ENCODE results near the gene CLEC4F.

DNA sequence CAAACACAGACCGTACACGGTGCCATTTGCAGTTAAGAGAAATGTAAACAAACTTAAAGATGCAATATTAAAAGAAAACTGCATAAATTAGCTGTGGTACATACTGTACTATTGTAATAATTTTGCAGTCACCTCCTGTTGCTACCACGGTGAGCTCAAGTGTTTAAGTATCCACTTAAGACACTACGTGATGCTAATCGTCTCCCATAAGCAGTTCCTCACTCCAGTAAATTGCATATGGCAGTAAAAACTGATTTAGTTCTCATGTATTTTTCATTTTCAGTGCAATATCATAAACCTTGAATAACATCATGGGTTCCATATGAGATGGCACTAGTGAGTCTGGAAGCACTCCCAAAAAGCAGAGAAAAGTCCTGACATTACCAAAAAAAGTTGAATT, 14.4 kb downstream of the CLEC4F start:
- TF ChIP-seq CTCF (IDR thresholded peaks at IDR 0.05; ENCODE audit: low read depth, low read length, missing input control), result no peak
- no peak for TF ChIP-seq ZBTB33 (IDR thresholded peaks at IDR 0.05)
- TF ChIP-seq, protein P1, sequence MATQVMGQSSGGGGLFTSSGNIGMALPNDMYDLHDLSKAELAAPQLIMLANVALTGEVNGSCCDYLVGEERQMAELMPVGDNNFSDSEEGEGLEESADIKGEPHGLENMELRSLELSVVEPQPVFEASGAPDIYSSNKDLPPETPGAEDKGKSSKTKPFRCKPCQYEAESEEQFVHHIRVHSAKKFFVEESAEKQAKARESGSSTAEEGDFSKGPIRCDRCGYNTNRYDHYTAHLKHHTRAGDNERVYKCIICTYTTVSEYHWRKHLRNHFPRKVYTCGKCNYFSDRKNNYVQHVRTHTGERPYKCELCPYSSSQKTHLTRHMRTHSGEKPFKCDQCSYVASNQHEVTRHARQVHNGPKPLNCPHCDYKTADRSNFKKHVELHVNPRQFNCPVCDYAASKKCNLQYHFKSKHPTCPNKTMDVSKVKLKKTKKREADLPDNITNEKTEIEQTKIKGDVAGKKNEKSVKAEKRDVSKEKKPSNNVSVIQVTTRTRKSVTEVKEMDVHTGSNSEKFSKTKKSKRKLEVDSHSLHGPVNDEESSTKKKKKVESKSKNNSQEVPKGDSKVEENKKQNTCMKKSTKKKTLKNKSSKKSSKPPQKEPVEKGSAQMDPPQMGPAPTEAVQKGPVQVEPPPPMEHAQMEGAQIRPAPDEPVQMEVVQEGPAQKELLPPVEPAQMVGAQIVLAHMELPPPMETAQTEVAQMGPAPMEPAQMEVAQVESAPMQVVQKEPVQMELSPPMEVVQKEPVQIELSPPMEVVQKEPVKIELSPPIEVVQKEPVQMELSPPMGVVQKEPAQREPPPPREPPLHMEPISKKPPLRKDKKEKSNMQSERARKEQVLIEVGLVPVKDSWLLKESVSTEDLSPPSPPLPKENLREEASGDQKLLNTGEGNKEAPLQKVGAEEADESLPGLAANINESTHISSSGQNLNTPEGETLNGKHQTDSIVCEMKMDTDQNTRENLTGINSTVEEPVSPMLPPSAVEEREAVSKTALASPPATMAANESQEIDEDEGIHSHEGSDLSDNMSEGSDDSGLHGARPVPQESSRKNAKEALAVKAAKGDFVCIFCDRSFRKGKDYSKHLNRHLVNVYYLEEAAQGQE (IDR thresholded peaks at IDR 0.05), result no peak
- no peak for TF ChIP-seq EGR1 (IDR thresholded peaks at IDR 0.05; ENCODE audit: low read depth in 2 of 2)
- TF ChIP-seq SP1 (IDR thresholded peaks at IDR 0.05), result no peak
- TF ChIP-seq JUND (IDR thresholded peaks at IDR 0.05), result no peak
- no peak for TF ChIP-seq HNF4A (conservative IDR thresholded peaks at IDR 0.05)
